Astrocyte (in vitro differentiated cells and primary cell): ENCODE measurements around the gene NCAM1. TPM values are rescaled to one million over a fixed set of nuclear protein-coding genes. Genes with fewer than 3 reads are reported as not detected.

Experiments used
- DNase-seq: peaks from one replicate; pipeline ENCODE4 v3.0.0-alpha.2; 2010; ENCODE audit warnings: low read depth
- FAIRE-seq: peaks from 2 replicates; lab custom pipeline; 2011; peaks lifted over from hg19 to GRCh38; lab: Jason Lieb, UNC
- H2AFZ ChIP-seq: 2 replicates; pipeline ENCODE4 v1.6.0; 2012; ENCODE audit warnings: low read depth, low read length, inconsistent platforms
- H3K27ac ChIP-seq: 2 replicates; pipeline ENCODE4 v1.5.1; 2011; ENCODE audit warnings: low read depth, low read length, inconsistent platforms
- H3K27me3 ChIP-seq: 2 replicates; pipeline ENCODE4 v1.6.0; 2011; ENCODE audit warnings: low read length, inconsistent platforms; ENCODE audit not compliant: insufficient read depth
- H3K36me3 ChIP-seq: 2 replicates; pipeline ENCODE4 v1.5.1; 2011; ENCODE audit warnings: low read length, inconsistent platforms; ENCODE audit not compliant: insufficient read depth
- H3K4me1 ChIP-seq: 2 replicates; pipeline ENCODE4 v1.5.1; 2011; ENCODE audit warnings: low read length, inconsistent platforms; ENCODE audit not compliant: insufficient read depth
- H3K4me2 ChIP-seq: 2 replicates; pipeline ENCODE4 v1.6.0; 2012; ENCODE audit warnings: low read length, inconsistent platforms
- H3K4me3 ChIP-seq: 2 replicates; pipeline ENCODE4 v1.5.1; 2011; ENCODE audit warnings: low read depth, mild to moderate bottlenecking, low read length, inconsistent platforms; ENCODE audit not compliant: insufficient read depth
- H3K79me2 ChIP-seq: 2 replicates; pipeline ENCODE4 v1.6.0; 2012; ENCODE audit warnings: mild to moderate bottlenecking, low read length, inconsistent platforms; ENCODE audit not compliant: insufficient read depth
- H3K9ac ChIP-seq: 2 replicates; pipeline ENCODE4 v1.6.0; 2012; ENCODE audit warnings: mild to moderate bottlenecking, low read length, inconsistent platforms
- H3K9me3 ChIP-seq: 2 replicates; pipeline ENCODE4 v1.5.1; 2012; ENCODE audit warnings: low read depth, mild to moderate bottlenecking, low read length, inconsistent platforms; ENCODE audit not compliant: insufficient read depth
- H4K20me1 ChIP-seq: 2 replicates; pipeline ENCODE4 v1.6.0; 2012; ENCODE audit warnings: low read length, inconsistent platforms; ENCODE audit not compliant: insufficient read depth
- H3K27ac Mint-ChIP-seq: one replicate; pipeline ENCODE4 v1.8.0; 2021; ENCODE audit warnings: mild to moderate bottlenecking, mixed read lengths; ENCODE audit not compliant: unreplicated experiment
- H3K27me3 Mint-ChIP-seq: one replicate; pipeline ENCODE4 v1.8.0; 2021; ENCODE audit warnings: low read depth, mixed read lengths; ENCODE audit not compliant: unreplicated experiment
- H3K36me3 Mint-ChIP-seq: one replicate; pipeline ENCODE4 v1.8.0; 2021; ENCODE audit warnings: low read depth, mixed read lengths; ENCODE audit not compliant: unreplicated experiment
- H3K4me1 Mint-ChIP-seq: one replicate; pipeline ENCODE4 v1.8.0; 2021; ENCODE audit warnings: low read depth, mixed read lengths; ENCODE audit not compliant: unreplicated experiment
- H3K4me3 Mint-ChIP-seq: one replicate; pipeline ENCODE4 v1.8.0; 2021; ENCODE audit warnings: mild to moderate bottlenecking, moderate library complexity, mixed read lengths; ENCODE audit not compliant: unreplicated experiment
- H3K9me3 Mint-ChIP-seq: one replicate; pipeline ENCODE4 v1.8.0; 2021; ENCODE audit warnings: mild to moderate bottlenecking, mixed read lengths; ENCODE audit not compliant: unreplicated experiment
- EZH2 ChIP-seq: IDR thresholded peaks from 2 replicates; pipeline ENCODE4 v1.6.1; 2012; ENCODE audit warnings: mild to moderate bottlenecking, low read length, inconsistent platforms; ENCODE audit not compliant: insufficient read depth
- total RNA-seq: library from RNA; stranded (reverse); gene quantifications from 2 replicates; pipeline ENCODE4 v1.2.1, GENCODE V29; 2021
- TF ChIP-seq, protein P1 (sequence below): IDR thresholded peaks from 2 replicates; pipeline ENCODE4 v1.5.1; 2011; ENCODE audit warnings: low read depth, mild to moderate bottlenecking, inconsistent platforms, low read length, moderate library complexity; ENCODE audit not compliant: insufficient read depth

The NCAM1 gene
- total RNA-seq, 1 donor from 2014 or later: 17.4 TPM

DNA sequence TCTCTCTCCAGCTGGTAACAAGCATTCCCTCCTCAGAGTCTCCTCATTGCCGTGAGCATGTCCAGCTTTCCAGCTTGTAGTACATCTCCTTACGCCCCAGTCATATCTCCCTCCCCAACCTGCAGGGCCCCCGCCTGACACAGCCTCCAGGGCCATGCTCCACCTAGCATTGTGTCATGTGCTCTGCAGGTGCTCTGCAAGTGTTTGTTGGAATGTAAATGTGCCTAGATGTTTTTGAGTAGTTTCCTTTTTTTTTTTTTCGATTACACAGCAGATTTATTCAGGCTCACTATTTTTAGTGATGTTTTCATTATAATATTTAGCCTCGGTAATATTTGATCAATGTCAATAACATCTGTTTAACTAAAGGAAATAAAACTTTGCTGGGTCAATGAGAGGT is 82.5 kb downstream of the NCAM1 start:
- Histone ChIP-seq H2AFZ (no peak overlapping the region), H3K4me2 (no peak overlapping the region), H3K79me2 (no peaks in the 10 kb centered on the region), H3K4me1 (no peaks in the 10 kb centered on the region), H3K9ac (no peak overlapping the region), H3K27me3 (no peaks in the 10 kb centered on the region), H3K36me3 (no peaks in the 10 kb centered on the region), H4K20me1 (no peaks in the 10 kb centered on the region), H3K9me3 (no peaks in the 10 kb centered on the region), H3K4me3 (no peak overlapping the region), H3K27ac (no peak overlapping the region)
- H3K36me3 Mint-ChIP-seq: no peaks in the 10 kb centered on the region
- no peak overlapping the region for H3K27ac Mint-ChIP-seq
- H3K27me3 Mint-ChIP-seq: peaks cover 5% of the 10 kb centered on the region
- no peak overlapping the region for H3K4me3 Mint-ChIP-seq
- H3K9me3 Mint-ChIP-seq: peaks cover 8% of the 10 kb centered on the region
- no peak for DNase-seq
- no peak for FAIRE-seq
- H3K4me1 Mint-ChIP-seq: no peaks in the 10 kb centered on the region
- TF ChIP-seq EZH2: no peak
- TF ChIP-seq, protein P1, sequence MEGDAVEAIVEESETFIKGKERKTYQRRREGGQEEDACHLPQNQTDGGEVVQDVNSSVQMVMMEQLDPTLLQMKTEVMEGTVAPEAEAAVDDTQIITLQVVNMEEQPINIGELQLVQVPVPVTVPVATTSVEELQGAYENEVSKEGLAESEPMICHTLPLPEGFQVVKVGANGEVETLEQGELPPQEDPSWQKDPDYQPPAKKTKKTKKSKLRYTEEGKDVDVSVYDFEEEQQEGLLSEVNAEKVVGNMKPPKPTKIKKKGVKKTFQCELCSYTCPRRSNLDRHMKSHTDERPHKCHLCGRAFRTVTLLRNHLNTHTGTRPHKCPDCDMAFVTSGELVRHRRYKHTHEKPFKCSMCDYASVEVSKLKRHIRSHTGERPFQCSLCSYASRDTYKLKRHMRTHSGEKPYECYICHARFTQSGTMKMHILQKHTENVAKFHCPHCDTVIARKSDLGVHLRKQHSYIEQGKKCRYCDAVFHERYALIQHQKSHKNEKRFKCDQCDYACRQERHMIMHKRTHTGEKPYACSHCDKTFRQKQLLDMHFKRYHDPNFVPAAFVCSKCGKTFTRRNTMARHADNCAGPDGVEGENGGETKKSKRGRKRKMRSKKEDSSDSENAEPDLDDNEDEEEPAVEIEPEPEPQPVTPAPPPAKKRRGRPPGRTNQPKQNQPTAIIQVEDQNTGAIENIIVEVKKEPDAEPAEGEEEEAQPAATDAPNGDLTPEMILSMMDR: no peak

DNA sequence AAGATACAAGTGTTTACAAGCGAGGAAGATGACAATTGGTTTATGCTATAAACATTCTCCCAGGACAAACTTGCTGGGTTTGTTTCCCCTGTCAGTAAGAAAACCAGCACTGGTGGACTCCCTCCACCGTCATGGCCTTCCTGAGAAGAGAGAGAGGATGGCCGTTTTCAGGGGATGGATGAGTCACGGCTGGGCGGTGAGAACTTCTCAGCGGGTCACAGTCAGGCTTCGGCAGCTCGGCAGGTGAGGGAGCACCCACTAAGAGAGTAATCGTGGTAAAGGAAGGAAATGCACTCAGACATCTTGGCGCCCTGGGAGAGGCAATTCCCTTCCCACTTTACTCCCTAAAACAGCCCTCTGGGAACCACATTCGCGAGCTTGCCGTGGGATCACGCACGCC is 83.9 kb downstream of the NCAM1 start:
- Histone ChIP-seq H3K9ac (no peak overlapping the region), H3K36me3 (no peaks in the 10 kb centered on the region), H3K79me2 (no peaks in the 10 kb centered on the region), H3K4me1 (peaks cover 5% of the 10 kb centered on the region), H3K27ac (no peak overlapping the region), H3K4me2 (no peak overlapping the region), H3K9me3 (no peaks in the 10 kb centered on the region), H3K27me3 (no peaks in the 10 kb centered on the region), H3K4me3 (no peak overlapping the region), H2AFZ (no peak overlapping the region), H4K20me1 (no peaks in the 10 kb centered on the region)
- H3K36me3 Mint-ChIP-seq: no peaks in the 10 kb centered on the region
- TF ChIP-seq EZH2: no peak
- H3K4me3 Mint-ChIP-seq: no peak overlapping the region
- DNase-seq (no peak), FAIRE-seq (no peak)
- H3K27me3 Mint-ChIP-seq: peaks cover 5% of the 10 kb centered on the region
- no peak overlapping the region for H3K27ac Mint-ChIP-seq
- H3K9me3 Mint-ChIP-seq: peaks cover 6% of the 10 kb centered on the region
- H3K4me1 Mint-ChIP-seq: peaks cover 5% of the 10 kb centered on the region

GRCh38 chr11:113046866-113047265 is 85.6 kb downstream of the NCAM1 start:
- H3K36me3 ChIP-seq: no peaks in the 10 kb centered on the region
- H4K20me1 ChIP-seq: no peaks in the 10 kb centered on the region
- FAIRE-seq: no peak
- TF ChIP-seq, protein P1: no peak
- TF ChIP-seq EZH2: no peak
- H3K9ac ChIP-seq: no peak overlapping the region
- no peaks in the 10 kb centered on the region for H3K27me3 ChIP-seq
- no peak overlapping the region for H3K4me2 ChIP-seq
- H3K27ac ChIP-seq: no peak overlapping the region
- no peak overlapping the region for H3K27ac Mint-ChIP-seq
- H2AFZ ChIP-seq: no peak overlapping the region
- no peak overlapping the region for H3K4me3 ChIP-seq
- peaks cover 5% of the 10 kb centered on the region for H3K27me3 Mint-ChIP-seq
- no peak overlapping the region for H3K4me3 Mint-ChIP-seq
- DNase-seq: no peak
- no peaks in the 10 kb centered on the region for H3K79me2 ChIP-seq
- H3K4me1 ChIP-seq: peaks cover 5% of the 10 kb centered on the region
- peaks cover 6% of the 10 kb centered on the region for H3K9me3 Mint-ChIP-seq
- no peaks in the 10 kb centered on the region for H3K9me3 ChIP-seq
- peaks cover 5% of the 10 kb centered on the region for H3K4me1 Mint-ChIP-seq
- no peaks in the 10 kb centered on the region for H3K36me3 Mint-ChIP-seq
